Measurements from ENCODE around the gene CORIN. TPM values are rescaled to one million over a fixed set of nuclear protein-coding genes. Genes with fewer than 3 reads are reported as not detected.

CORIN gene
- total and polyA plus RNA-seq, 4 donors: 0.02 to 0.23 (median 0.15) TPM

DNA sequence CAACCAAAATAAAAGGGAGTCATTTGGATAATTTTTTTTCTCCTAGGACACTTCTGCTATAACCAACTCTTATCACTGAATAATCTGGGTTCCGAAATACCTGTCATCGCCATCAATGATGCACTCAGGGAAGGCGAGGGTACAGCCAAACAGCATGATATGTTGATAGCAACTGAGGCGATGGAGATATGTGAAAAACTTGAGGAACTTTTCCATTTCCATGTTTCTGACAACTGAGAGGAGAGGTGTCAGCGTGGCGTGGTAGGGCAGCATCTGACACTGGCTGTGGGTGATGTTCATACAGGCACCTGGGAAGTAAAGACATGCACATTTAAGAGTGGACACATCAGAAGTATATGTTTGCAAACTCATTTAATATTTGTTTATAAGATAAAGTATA lies 74.6 kb downstream of the CORIN start:
- no peak overlapping the region for H3K4me3 ChIP-seq (ENCODE audit: low read depth in 1 of 3, low read length in 3 of 3)
- no peaks in the 10 kb centered on the region for H3K36me3 ChIP-seq (ENCODE audit: control insufficient read depth in 4 of 4, insufficient read depth in 3 of 4, low read depth in 1 of 4, low read length in 3 of 4)
- WGBS: 87% methylated on average over 6 of the region's 6 CpGs
- no peaks in the 10 kb centered on the region for H3K9me3 ChIP-seq (ENCODE audit: control insufficient read depth in 4 of 4, low read length in 3 of 4)
- H3K9ac ChIP-seq (ENCODE audit: low read depth in 1 of 2, low read length in 2 of 2): no peak overlapping the region
- DNase-seq (ENCODE audit: low spot score): no peak
- H3K4me1 ChIP-seq (ENCODE audit: control insufficient read depth in 4 of 4, insufficient read depth in 4 of 4, low read length in 3 of 4): no peaks in the 10 kb centered on the region
- peaks cover 0 to 3% (median 0%) of the 10 kb centered on the region in 4 donors for H3K27me3 ChIP-seq (ENCODE audit: control insufficient read depth in 4 of 4, insufficient read depth in 4 of 4, low read length in 3 of 4)
- no peak overlapping the region for H3K27ac ChIP-seq (ENCODE audit: low read depth in 1 of 2, low read length in 2 of 2)
- TF ChIP-seq REST (IDR thresholded peaks at IDR 0.05) (no peak), ZBTB33 (IDR thresholded peaks at IDR 0.05) (no peak), EGR1 (IDR thresholded peaks at IDR 0.05; ENCODE audit: low read depth in 2 of 2) (no peak), SP1 (IDR thresholded peaks at IDR 0.05) (no peak), HNF4G (IDR thresholded peaks at IDR 0.05) (no peak), NR2F2 (IDR thresholded peaks at IDR 0.05) (no peak), HNF4A (conservative IDR thresholded peaks at IDR 0.05) (no peak), FOXA1 (IDR thresholded peaks at IDR 0.05) (no peak), GABPA (IDR thresholded peaks at IDR 0.05 in 1 of 2, conservative IDR thresholded peaks at IDR 0.05 in 1 of 2) (no peak), RAD21 (IDR thresholded peaks at IDR 0.05) (no peak), JUND (IDR thresholded peaks at IDR 0.05) (no peak)
- TF ChIP-seq, protein P1, sequence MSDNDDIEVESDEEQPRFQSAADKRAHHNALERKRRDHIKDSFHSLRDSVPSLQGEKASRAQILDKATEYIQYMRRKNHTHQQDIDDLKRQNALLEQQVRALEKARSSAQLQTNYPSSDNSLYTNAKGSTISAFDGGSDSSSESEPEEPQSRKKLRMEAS (IDR thresholded peaks at IDR 0.05): no peak
- TF ChIP-seq, protein P2, sequence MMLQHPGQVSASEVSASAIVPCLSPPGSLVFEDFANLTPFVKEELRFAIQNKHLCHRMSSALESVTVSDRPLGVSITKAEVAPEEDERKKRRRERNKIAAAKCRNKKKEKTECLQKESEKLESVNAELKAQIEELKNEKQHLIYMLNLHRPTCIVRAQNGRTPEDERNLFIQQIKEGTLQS (IDR thresholded peaks at IDR 0.05): no peak

GRCh38 chr4:47762376-47763266 lies 75.2 kb downstream of the CORIN start:
- Histone ChIP-seq H3K9me3 (ENCODE audit: control insufficient read depth in 4 of 4, low read length in 3 of 4) (no peaks in the 10 kb centered on the region), H3K27ac (ENCODE audit: low read depth in 1 of 2, low read length in 2 of 2) (no peak overlapping the region), H3K9ac (ENCODE audit: low read depth in 1 of 2, low read length in 2 of 2) (no peak overlapping the region), H3K36me3 (ENCODE audit: control insufficient read depth in 4 of 4, insufficient read depth in 3 of 4, low read depth in 1 of 4, low read length in 3 of 4) (no peaks in the 10 kb centered on the region), H3K27me3 (ENCODE audit: control insufficient read depth in 4 of 4, insufficient read depth in 4 of 4, low read length in 3 of 4) (peaks cover 0 to 3% (median 0%) of the 10 kb centered on the region in 4 donors), H3K4me3 (ENCODE audit: low read depth in 1 of 3, low read length in 3 of 3) (no peak overlapping the region), H3K4me1 (ENCODE audit: control insufficient read depth in 4 of 4, insufficient read depth in 4 of 4, low read length in 3 of 4) (no peaks in the 10 kb centered on the region)
- DNase-seq (ENCODE audit: low spot score): no peak
- WGBS: 88% methylated on average over 2 of the region's 2 CpGs
- TF ChIP-seq YY1 (IDR thresholded peaks at IDR 0.05) (no peak), SP1 (IDR thresholded peaks at IDR 0.05) (no peak), TAF1 (conservative IDR thresholded peaks at IDR 0.05) (no peak), RXRA (IDR thresholded peaks at IDR 0.05) (no peak), RAD21 (IDR thresholded peaks at IDR 0.05) (peak; percentile 71 to 72), FOXA2 (IDR thresholded peaks at IDR 0.05) (no peak), REST (IDR thresholded peaks at IDR 0.05) (no peak), FOXA1 (IDR thresholded peaks at IDR 0.05) (no peak), NR2F2 (IDR thresholded peaks at IDR 0.05) (no peak), ZBTB33 (IDR thresholded peaks at IDR 0.05) (no peak)
- TF ChIP-seq, protein P2 (IDR thresholded peaks at IDR 0.05): no peak
- TF ChIP-seq, protein P1 (IDR thresholded peaks at IDR 0.05): no peak
